ENCODE data around the gene MYO1C. TPM values are rescaled to one million over a fixed set of nuclear protein-coding genes. Genes with fewer than 3 reads are reported as not detected.

MYO1C gene
- total and polyA plus RNA-seq, 2 of the 8 experiments (the other 6 are each of a cell fraction or from before 2014, with no cell fraction given), result 40.1 to 78.6 TPM

DNA sequence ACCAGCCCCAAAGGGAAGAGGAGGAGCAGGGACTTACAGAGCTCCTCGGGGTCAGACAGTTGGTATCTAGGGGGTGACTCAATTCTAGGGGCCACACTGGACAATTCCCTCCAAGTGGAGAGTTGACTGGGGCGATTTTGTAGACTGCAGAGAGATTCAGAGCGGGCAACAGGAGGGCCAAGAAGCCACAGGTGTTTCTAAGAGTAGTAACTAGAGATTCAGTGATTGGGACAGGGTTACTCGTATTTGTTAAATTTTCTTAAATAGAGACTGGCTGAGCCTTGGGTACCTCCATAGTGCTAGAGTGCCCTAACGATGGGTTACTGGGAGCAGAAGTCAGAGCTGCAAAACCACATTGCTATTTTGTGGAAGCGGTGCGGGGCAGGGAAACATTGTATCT, 27.2 kb upstream of the MYO1C start:
- Histone ChIP-seq H2BK12ac (ENCODE audit: low read depth, low read length) (no peak overlapping the region), H3K79me1 (ENCODE audit: low read depth, low read length) (0 out of 2 replicates have a peak, but pooled peaks cover 5% of the 10 kb centered on the region), H3K27ac (ENCODE audit: low read depth, low read length) (no peak overlapping the region), H2AFZ (ENCODE audit: low read length) (no peak overlapping the region), H3K14ac (ENCODE audit: insufficient read length) (no peak overlapping the region), H4K8ac (ENCODE audit: extremely low read depth, insufficient read depth, low read length) (no peak overlapping the region; the same call in 1 of the 2 replicates), H3K4me1 (replicated peaks in 1 of 4; ENCODE audit: control insufficient read depth in 3 of 4, insufficient read depth in 4 of 4, low read length in 3 of 4) (peaks cover 0 to 6% (median 3%) of the 10 kb centered on the region in 4 experiments; a peak in 5 of 7 replicates), H4K20me1 (replicated peaks in 1 of 2; ENCODE audit: control insufficient read depth in 1 of 2, insufficient read depth in 2 of 2, low read length in 2 of 2) (peaks cover 2 to 3% of the 10 kb centered on the region in 2 experiments), H3K9me3 (ENCODE audit: insufficient read depth in 2 of 2, low read depth in 1 of 2, low read length in 1 of 2) (no peaks in the 10 kb centered on the region), H2AK5ac (ENCODE audit: low read depth, low read length) (no peak overlapping the region), H3K79me2 (ENCODE audit: control insufficient read depth in 1 of 2, insufficient read depth in 2 of 2, low read length in 2 of 2) (no peaks in the 10 kb centered on the region), H2BK120ac (replicated peaks; ENCODE audit: low read depth, low read length) (no peak overlapping the region), H3K4ac (replicated peaks; ENCODE audit: insufficient read length, low read depth, low read length) (no peak overlapping the region), H3K4me2 (ENCODE audit: insufficient read depth in 1 of 2, low read depth in 2 of 2, low read length in 2 of 2) (no peak overlapping the region), H4K91ac (replicated peaks; ENCODE audit: insufficient read length, low read length) (no peak overlapping the region), H3K56ac (replicated peaks; ENCODE audit: insufficient read length, low read depth, low read length) (no peak overlapping the region), H3K27me3 (replicated peaks in 1 of 4; ENCODE audit: control insufficient read depth in 3 of 4, extremely low read depth in 1 of 4, insufficient read depth in 3 of 4, low read length in 3 of 4) (no peaks in the 10 kb centered on the region), H3K18ac (ENCODE audit: extremely low read depth, low read length) (no peak overlapping the region), H3K23me2 (ENCODE audit: low read depth, low read length) (peaks cover 6% of the 10 kb centered on the region; the same call in 1 of the 2 replicates), H3K36me3 (ENCODE audit: control insufficient read depth in 2 of 4, insufficient read depth in 4 of 4, low read length in 3 of 4) (peaks cover 0 to 9% (median 1%) of the 10 kb centered on the region in 4 experiments; a peak in 2 of 8 replicates), H2BK15ac (ENCODE audit: low read length) (no peak overlapping the region), H3K23ac (ENCODE audit: insufficient read length) (no peak overlapping the region), H2BK20ac (ENCODE audit: low read length) (no peak overlapping the region), H2BK5ac (ENCODE audit: low read depth, low read length) (no peak overlapping the region), H4K5ac (ENCODE audit: insufficient read length, low read depth, low read length) (no peak overlapping the region), H3K9ac (replicated peaks in 1 of 4; ENCODE audit: extremely low read depth in 1 of 4, low read depth in 3 of 4, low read length in 3 of 4) (no peak overlapping the region), H3K4me3 (ENCODE audit: extremely low read depth in 1 of 4, insufficient read depth in 2 of 4, low read depth in 3 of 4, low read length in 4 of 4) (no peak overlapping the region)
- FAIRE-seq (no peak), DNase-seq (ENCODE audit: low read depth in 1 of 2, low spot score in 2 of 2) (no peak)
- ChIA-PET CTCF (ENCODE audit: partially characterized antibody) (interaction anchor here (1.2 to 4.3 kb wide), 3 partner anchors 12 to 155 kb away, joined by 3 to 52 read pairs (median 6); no protein-coding TSS in a partner anchor), POLR2A (ENCODE audit: partially characterized antibody) (interaction anchor here (0.7 to 5.2 kb wide), 10 partner anchors 9 to 134 kb away, joined by 3 to 30 read pairs (median 4); partner anchors contain the start of gene MYO1C)
- WGBS, 2 experiments (ENCODE audit: extremely low coverage in 1 of 2, insufficient coverage in 1 of 2, insufficient read length in 1 of 2, insufficient replicate concordance in 2 of 2, low coverage in 1 of 2, low lambda C conversion rate in 2 of 2, missing lambda C conversion rate in 1 of 2), result 90% methylated on average over 7 of the region's 7 CpGs; no CpG with 5 or more reads in 1 of the 2 experiments
- TF ChIP-seq POLR2A (IDR thresholded peaks at IDR 0.05; ENCODE audit: control extremely low read depth in 1 of 2, low read depth in 2 of 2, low read length in 2 of 2) (no peak), POU5F1 (IDR thresholded peaks at IDR 0.05; ENCODE audit: low read depth, low read length) (no peak), GABPA (IDR thresholded peaks at IDR 0.05; ENCODE audit: borderline replicate concordance, insufficient read depth, low read length) (no peak), KDM5A (IDR thresholded peaks at IDR 0.05; ENCODE audit: low read length) (no peak), CTBP2 (IDR thresholded peaks at IDR 0.05; ENCODE audit: borderline replicate concordance, insufficient read depth, insufficient read length, low read length) (no peak), RNF2 (IDR thresholded peaks at IDR 0.05; ENCODE audit: borderline replicate concordance, low read depth, low read length, missing control alignments, poor library complexity, severe bottlenecking) (no peak), RFX5 (IDR thresholded peaks at IDR 0.05; ENCODE audit: borderline replicate concordance, low read depth, low read length) (no peak), KDM4A (IDR thresholded peaks at IDR 0.05; ENCODE audit: low read depth, low read length, severe bottlenecking) (no peak)
- TF ChIP-seq, protein P1, sequence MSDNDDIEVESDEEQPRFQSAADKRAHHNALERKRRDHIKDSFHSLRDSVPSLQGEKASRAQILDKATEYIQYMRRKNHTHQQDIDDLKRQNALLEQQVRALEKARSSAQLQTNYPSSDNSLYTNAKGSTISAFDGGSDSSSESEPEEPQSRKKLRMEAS (IDR thresholded peaks at IDR 0.05), result no peak
- TF ChIP-seq, protein P2, sequence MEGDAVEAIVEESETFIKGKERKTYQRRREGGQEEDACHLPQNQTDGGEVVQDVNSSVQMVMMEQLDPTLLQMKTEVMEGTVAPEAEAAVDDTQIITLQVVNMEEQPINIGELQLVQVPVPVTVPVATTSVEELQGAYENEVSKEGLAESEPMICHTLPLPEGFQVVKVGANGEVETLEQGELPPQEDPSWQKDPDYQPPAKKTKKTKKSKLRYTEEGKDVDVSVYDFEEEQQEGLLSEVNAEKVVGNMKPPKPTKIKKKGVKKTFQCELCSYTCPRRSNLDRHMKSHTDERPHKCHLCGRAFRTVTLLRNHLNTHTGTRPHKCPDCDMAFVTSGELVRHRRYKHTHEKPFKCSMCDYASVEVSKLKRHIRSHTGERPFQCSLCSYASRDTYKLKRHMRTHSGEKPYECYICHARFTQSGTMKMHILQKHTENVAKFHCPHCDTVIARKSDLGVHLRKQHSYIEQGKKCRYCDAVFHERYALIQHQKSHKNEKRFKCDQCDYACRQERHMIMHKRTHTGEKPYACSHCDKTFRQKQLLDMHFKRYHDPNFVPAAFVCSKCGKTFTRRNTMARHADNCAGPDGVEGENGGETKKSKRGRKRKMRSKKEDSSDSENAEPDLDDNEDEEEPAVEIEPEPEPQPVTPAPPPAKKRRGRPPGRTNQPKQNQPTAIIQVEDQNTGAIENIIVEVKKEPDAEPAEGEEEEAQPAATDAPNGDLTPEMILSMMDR (IDR thresholded peaks at IDR 0.05; ENCODE audit: control extremely low read depth in 1 of 3, insufficient read depth in 1 of 3, low read depth in 1 of 3, low read length in 3 of 3), result no peak
